NOMO-1 (cell line): ENCODE results near the gene KLHL3.
A peak's percentile ranks its signal among the peaks of the same experiment; 100 is the strongest.
"Not testable (repeated sequence)": the region's sequence is repeated elsewhere in the genome, so short reads cannot be mapped to it uniquely, and the experiment has no call there.

Experiments used
- DNase-seq, 2 experiments: peaks; one replicate each; lab custom pipeline; 2025; ENCODE audit not compliant: unreplicated experiment in 2 of 2; lab: John Stamatoyannopoulos, UW

The KLHL3 gene

DNA sequence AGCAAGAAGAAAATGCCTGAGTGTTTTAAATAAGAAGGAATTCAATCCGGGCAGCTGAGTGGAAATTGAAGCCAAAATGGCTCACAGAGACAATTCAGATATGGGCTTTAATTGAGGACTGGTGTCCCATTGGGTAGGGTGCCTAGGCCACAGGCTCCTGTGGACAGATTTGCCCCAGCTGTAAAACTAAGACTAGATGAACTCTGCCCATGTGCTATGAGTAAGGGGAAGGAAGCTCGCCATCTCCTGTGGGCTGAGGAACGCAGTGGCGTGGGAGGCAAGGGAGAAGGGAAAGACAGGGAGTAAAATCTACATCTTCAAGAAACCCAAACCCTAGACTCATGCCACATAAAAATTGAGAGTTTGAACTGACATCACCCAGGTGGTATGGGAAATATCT, 66.1 kb downstream of the KLHL3 start:
- DNase-seq = no peak

GRCh38 chr5:137668637-137669036, 67.3 kb downstream of the KLHL3 start:
- no peak for DNase-seq

GRCh38 chr5:137667341-137667740, 68.5 kb downstream of the KLHL3 start:
- no peak for DNase-seq

- DNase-seq = no peak
Measured at GRCh38 chr5:137666901-137667300, 69.0 kb downstream of the KLHL3 start.

- peak in 1 of 2 experiments; percentile 77 for DNase-seq
Measured at GRCh38 chr5:137666461-137666850, 69.4 kb downstream of the KLHL3 start.

- peak; percentile 80 to 90 for DNase-seq
Measured at GRCh38 chr5:137665678-137666460, 70.0 kb downstream of the KLHL3 start.

- peak; percentile 20 to 61 for DNase-seq
Measured at GRCh38 chr5:137660349-137660817, 75.5 kb downstream of the KLHL3 start.

GRCh38 chr5:137659209-137659608, 76.7 kb downstream of the KLHL3 start:
- no peak for DNase-seq

GRCh38 chr5:137658324-137658723, 77.6 kb downstream of the KLHL3 start:
- no peak for DNase-seq

DNA sequence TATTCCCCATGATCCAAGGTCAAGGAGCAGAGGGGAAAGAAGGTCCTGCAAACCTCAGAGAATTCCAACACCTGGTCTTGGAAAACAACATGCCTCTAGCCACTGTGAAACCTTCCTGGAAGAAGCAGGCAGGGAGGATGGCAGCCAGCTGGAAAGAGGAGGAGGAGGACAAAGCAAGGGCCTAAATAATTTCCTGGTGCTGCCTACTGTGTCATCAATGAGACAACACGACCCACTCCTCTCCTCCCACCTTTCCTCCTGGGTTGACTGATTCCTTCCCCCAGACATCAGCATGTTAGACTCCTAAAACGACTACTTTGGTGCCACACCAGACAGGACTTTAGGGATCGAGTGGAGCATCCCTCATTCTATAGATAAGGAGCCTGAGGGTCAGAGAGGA, 78.8 kb downstream of the KLHL3 start:
- no peak for DNase-seq

DNA sequence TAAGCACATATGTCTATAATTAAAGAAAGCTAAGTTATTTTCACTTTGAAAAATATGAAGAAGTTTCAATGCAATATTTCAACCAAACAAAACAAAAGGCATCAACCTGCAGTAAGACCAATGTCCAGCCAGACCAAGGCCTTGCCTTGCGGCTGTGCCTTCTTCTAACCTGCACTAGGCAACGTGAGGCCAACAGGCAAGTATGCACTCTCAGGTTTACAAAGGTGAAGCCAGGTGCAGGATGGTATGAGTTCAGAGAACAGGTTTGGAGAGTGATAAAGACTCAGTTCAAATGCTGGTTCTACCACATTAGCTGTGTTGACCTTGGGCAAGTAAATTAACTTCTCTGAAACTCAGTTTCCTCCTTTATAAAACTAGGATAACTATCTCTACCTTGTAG, 79.3 kb downstream of the KLHL3 start:
- no peak for DNase-seq

DNA sequence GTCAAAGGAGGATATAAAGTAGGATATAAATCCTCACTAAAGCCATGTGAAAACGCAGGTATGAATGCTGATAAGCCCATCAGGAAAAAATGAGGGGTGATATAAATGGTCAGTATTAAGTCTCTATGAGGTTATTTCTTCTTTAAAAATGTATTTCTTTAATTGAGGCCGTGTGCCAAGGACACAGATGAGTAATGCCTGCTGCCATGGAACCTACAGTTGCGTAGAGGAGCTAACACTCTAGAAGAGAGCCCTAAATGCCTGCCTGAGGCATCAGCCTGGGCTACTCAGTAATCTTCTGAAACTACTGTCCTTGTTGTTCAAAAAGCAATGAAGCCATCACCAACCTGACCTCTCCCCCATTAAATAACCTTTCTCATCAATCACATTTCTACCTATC, 84.9 kb downstream of the KLHL3 start:
- no peak for DNase-seq

DNA sequence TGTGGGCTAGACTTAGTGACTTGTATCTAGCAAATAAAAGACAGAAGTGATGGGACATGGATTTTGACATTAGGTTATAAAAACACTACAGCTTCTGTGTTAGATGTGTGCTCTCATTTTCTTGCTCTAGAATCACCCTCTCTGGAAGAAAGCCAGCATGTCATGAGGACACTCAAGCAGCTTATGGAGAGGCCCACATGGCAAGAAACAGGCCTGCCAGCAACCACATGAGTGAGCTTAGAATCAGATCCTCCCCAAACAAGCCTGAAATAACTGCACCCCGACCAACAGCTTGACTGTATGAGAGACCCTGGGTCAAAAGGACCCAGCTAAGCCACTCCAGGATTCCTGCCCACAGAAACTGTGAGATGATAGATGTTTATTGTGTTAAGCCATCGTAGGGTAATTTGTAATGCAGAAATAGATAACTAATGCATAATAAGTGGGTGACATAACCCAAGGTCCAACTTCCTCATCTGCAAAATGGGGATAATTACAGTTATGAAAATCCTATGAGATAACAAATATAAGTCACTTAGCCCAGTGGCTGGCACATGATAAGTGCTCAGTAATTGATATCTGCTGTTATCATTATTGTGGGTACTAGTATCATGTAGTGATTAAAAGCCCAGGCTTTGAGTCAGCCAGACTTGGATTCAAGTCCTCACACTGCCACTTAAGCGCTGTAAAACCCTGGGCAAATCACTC, 86.5 kb downstream of the KLHL3 start:
- no peak for DNase-seq

DNA sequence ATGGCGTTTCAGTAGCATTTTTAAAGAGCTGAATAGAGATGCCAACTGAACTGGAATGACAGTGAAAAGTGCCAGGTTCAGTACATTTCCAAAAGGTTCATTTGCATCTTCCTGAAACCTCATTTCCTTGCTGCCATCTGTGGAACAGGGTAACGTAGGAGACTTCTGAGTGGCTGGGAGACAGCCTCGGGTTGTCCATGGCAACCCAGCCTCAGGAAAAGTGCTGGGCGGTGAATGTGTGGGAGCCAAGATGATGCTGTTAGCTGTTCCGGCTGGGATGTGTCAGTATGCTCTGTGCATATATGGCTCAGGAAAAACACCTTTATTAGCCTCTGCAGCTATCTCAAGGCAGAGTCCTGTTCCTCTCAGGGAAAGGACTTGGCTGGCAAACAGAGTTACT, 87.5 kb downstream of the KLHL3 start:
- DNase-seq = no peak

DNA sequence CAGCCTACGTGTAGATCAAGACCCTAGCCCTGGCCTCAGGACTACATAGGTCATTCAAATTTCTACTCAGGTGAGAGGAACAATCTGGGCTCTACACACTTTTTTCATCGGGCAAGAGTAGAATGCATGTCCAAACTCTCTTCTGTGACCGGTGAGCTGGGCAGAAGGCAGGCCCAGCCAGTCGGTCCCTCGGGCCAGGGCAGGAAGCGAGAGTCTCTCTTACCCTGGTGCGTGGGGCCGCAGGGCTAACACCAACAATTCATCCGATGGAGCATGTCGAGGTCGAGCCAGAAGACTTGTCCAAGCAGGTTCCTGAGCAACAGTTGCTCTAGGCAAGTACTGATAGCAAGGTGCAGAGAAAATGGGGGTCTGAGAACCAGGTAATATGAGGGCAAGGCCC, 88.5 kb downstream of the KLHL3 start:
- no peak for DNase-seq

- DNase-seq = no peak
Measured at GRCh38 chr5:137646761-137647160, 89.1 kb downstream of the KLHL3 start.

DNA sequence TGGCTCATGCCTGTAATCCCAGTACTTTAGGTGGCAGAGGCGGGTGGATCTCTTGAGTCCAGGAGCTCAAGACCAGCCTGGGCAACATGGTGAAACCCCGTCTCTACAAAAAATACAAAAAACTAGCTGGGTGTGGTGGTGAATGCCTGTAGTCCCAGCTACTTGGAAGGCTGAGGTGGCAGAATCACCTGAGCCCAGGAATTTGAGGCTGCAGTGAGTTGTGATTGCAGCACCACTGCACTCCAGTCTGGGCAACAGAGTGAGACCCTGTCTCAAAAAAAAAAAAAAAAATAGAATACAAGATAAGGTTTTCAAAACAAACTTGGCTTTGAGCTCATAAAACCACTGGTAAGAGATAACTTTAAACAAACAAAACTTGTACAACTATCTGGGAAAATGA, 92.8 kb downstream of the KLHL3 start:
- not testable (repeated sequence) for DNase-seq

GRCh38 chr5:137642091-137642490, 93.8 kb downstream of the KLHL3 start:
- no peak for DNase-seq

GRCh38 chr5:137641148-137641547, 94.7 kb downstream of the KLHL3 start:
- DNase-seq = no peak

- DNase-seq = no peak
Measured at GRCh38 chr5:137639645-137640044, 96.2 kb downstream of the KLHL3 start.

DNA sequence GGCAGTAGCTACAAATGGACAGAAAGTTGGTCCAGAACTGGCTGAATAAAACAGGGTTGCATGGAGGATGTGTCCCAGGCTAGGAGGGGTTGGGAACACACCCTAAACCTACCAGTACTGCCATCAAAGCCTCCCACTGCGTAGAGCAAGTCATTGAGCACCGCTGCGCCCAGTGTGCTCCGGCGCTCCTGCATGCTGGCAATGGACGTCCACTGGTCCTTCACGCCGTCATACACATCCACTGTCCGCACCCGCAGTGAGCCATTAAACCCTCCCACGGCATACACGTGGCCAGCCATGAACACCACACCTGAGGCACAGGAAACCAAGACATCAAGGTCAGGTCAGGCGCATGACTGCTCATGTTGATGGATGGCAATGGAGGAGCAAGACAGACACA, 97.0 kb downstream of the KLHL3 start:
- no peak for DNase-seq
